Measurements from ENCODE around the gene IL22RA1. TPM values are rescaled to one million over a fixed set of nuclear protein-coding genes. Genes with fewer than 3 reads are reported as not detected.
A peak's percentile ranks its signal among the peaks of the same experiment; 100 is the strongest.

IL22RA1 gene
- total and polyA plus RNA-seq, 9 of the 15 experiments (the other 6 are each of a cell fraction or from before 2014, with no cell fraction given), result not detected

DNA sequence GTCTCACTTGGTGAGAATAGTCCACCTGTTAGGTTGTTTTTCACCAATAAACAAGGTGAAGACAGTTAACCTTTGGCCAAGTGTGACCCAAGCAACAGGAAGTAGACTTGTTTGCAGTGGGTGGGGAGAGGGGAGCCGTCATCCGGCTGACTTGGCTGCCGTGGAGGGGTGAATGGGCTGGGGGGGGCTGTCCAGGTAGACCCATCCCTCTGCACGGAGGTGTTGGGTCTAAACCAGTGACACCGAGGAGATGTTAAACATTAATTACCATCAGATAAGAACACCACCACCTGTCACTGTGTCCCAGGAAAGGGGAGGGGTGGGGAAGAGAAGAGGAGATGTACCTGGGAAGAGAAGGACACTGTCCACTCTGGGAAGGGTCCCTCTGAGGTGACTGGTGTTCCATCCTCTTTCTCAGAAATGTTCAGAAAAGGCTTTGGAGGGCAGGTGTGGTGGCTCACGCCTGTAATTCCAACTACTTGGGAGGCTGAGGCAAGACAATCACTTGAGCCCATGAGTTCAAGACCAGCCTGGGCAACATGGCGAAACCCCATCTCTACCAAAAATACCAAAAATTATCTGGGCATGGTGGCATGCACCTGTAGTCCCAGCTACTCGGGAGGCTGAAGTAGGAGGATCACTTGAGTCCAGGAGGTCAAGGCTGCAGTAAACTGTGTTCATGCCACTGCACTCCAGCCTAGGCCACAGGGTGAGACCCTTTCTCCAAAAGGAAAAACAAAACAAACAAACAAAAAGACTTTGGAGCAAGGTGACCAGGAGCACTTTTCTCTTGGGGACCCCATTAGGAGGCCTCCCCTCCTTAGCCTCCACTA, 24.3 kb downstream of the IL22RA1 start:
- ChIA-PET CTCF (ENCODE audit: low intra/inter-chr PET ratio) (no interaction called here), POLR2A (interaction anchor here (1.0 kb wide), 1 partner anchor 19 kb away, joined by 3 read pairs; no protein-coding TSS in a partner anchor)
- intact Hi-C loops (cut with micrococcal nuclease), result no loop called here
- no peak overlapping the region for H3K27ac ChIP-seq (ENCODE audit: extremely low read depth, low read depth, low read length)
- 2% methylated on average over 7 of the region's 8 CpGs for WGBS (ENCODE audit: insufficient coverage, low coverage, missing lambda C conversion rate)
- BruUV-seq (replicated peaks), result no TSS peak
- ATAC-seq, result no peak
- in situ Hi-C loops (cut with MboI), result no loop called here
- no peaks in the 10 kb centered on the region for H3K9me3 ChIP-seq (replicated peaks; ENCODE audit: control insufficient read depth, insufficient read depth, low read depth, low read length)
- H3K4me2 ChIP-seq (ENCODE audit: insufficient read depth, low read length), result no peak overlapping the region
- H3K9ac ChIP-seq (ENCODE audit: insufficient read depth in 1 of 2, low read depth in 2 of 2, low read length in 2 of 2), result no peak overlapping the region
- no peak for FAIRE-seq
- peaks cover 9% of the 10 kb centered on the region for H4K20me1 ChIP-seq (replicated peaks; ENCODE audit: control insufficient read depth, insufficient read depth, low read length)
- H3K27me3 ChIP-seq (ENCODE audit: control insufficient read depth in 2 of 2, insufficient read depth in 2 of 2, low read length in 2 of 2), result peaks cover 32 to 86% of the 10 kb centered on the region in 2 experiments
- no peaks in the 10 kb centered on the region for H3K79me2 ChIP-seq (ENCODE audit: control insufficient read depth, insufficient read depth, low read length)
- H2AFZ ChIP-seq (ENCODE audit: low read depth, low read length), result no peak overlapping the region
- H3K4me1 ChIP-seq (replicated peaks in 1 of 2; ENCODE audit: control insufficient read depth in 2 of 2, insufficient read depth in 2 of 2, low read length in 2 of 2), result no peaks in the 10 kb centered on the region; a peak in 1 of 5 replicates
- no peak for TF ChIP-seq RBM17 (IDR thresholded peaks at IDR 0.05; ENCODE audit: borderline replicate concordance, low read depth, low read length)
- no peaks in the 10 kb centered on the region for H3K36me3 ChIP-seq (ENCODE audit: control insufficient read depth, insufficient read depth, low read length)
- no peaks in the 10 kb centered on the region for H3K9me1 ChIP-seq (ENCODE audit: control insufficient read depth, insufficient read depth, low read length)
- H3K4me3 ChIP-seq, result no peak overlapping the region
- DNase-seq (ENCODE audit: extremely low read depth in 1 of 4, low spot score in 3 of 4), result no peak

DNA sequence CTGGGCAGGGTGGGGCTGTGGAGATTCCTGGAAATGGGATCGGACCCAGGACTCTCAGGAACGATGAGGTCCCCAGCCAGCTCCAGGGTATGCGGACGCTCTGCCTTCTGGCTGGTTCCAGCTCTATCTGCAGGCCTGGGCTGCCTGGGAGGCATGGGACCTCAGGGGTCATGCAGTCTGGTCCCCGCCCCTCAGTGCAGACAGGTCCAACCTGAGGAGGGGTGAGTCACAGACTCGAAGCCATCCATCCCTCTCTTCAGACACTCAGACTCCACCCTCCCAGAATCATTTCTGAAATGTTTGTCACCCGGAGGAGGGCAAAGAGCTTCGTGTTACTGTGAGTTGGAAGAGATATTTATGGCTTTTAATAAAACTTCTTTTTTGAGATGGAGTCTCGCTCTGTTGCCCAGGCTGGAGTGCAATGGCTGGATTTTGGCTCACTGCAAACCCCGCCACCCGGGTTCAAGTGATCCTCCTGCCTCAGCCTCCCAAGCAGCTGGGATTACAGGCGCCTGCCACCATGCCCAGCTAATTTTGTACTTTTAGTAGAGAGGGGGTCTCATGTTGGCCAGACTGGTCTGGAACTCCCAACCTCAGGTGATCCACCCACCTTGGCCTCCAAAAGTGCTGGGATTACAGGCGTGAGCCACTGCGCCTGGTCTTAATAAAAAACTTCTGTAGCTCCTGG, 25.1 kb downstream of the IL22RA1 start:
- H3K9me1 ChIP-seq (ENCODE audit: control insufficient read depth, insufficient read depth, low read length), result no peaks in the 10 kb centered on the region
- no peak overlapping the region for H3K4me3 ChIP-seq
- no peaks in the 10 kb centered on the region for H3K79me2 ChIP-seq (ENCODE audit: control insufficient read depth, insufficient read depth, low read length)
- ChIA-PET POLR2A (interaction anchor here (1.0 kb wide), 1 partner anchor 18 kb away, joined by 3 read pairs; no protein-coding TSS in a partner anchor), CTCF (ENCODE audit: low intra/inter-chr PET ratio) (no interaction called here)
- DNase-seq (ENCODE audit: extremely low read depth in 1 of 4, low spot score in 3 of 4) (no peak), ATAC-seq (peak; percentile 39; the same call in 1 of the 3 replicates), FAIRE-seq (no peak)
- peaks cover 34 to 86% of the 10 kb centered on the region in 2 experiments for H3K27me3 ChIP-seq (ENCODE audit: control insufficient read depth in 2 of 2, insufficient read depth in 2 of 2, low read length in 2 of 2)
- 6% methylated on average over 14 of the region's 14 CpGs for WGBS (ENCODE audit: insufficient coverage, low coverage, missing lambda C conversion rate)
- TF ChIP-seq ZNF696 (CRISPR knock-in tag; conservative IDR thresholded peaks at IDR 0.05) (no peak), RCOR1 (IDR thresholded peaks at IDR 0.05; ENCODE audit: borderline replicate concordance in 1 of 2, low read depth in 2 of 2, low read length in 2 of 2) (no peak), FOSL1 (tag; conservative IDR thresholded peaks at IDR 0.05) (0 out of 2 replicates have a peak, but pooled peaks have one; percentile 39), ZSCAN29 (IDR thresholded peaks at IDR 0.05) (no peak)
- TF ChIP-seq, protein P1, sequence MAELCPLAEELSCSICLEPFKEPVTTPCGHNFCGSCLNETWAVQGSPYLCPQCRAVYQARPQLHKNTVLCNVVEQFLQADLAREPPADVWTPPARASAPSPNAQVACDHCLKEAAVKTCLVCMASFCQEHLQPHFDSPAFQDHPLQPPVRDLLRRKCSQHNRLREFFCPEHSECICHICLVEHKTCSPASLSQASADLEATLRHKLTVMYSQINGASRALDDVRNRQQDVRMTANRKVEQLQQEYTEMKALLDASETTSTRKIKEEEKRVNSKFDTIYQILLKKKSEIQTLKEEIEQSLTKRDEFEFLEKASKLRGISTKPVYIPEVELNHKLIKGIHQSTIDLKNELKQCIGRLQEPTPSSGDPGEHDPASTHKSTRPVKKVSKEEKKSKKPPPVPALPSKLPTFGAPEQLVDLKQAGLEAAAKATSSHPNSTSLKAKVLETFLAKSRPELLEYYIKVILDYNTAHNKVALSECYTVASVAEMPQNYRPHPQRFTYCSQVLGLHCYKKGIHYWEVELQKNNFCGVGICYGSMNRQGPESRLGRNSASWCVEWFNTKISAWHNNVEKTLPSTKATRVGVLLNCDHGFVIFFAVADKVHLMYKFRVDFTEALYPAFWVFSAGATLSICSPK (IDR thresholded peaks at IDR 0.05; ENCODE audit: borderline replicate concordance), result no peak
- TF ChIP-seq, protein P2, sequence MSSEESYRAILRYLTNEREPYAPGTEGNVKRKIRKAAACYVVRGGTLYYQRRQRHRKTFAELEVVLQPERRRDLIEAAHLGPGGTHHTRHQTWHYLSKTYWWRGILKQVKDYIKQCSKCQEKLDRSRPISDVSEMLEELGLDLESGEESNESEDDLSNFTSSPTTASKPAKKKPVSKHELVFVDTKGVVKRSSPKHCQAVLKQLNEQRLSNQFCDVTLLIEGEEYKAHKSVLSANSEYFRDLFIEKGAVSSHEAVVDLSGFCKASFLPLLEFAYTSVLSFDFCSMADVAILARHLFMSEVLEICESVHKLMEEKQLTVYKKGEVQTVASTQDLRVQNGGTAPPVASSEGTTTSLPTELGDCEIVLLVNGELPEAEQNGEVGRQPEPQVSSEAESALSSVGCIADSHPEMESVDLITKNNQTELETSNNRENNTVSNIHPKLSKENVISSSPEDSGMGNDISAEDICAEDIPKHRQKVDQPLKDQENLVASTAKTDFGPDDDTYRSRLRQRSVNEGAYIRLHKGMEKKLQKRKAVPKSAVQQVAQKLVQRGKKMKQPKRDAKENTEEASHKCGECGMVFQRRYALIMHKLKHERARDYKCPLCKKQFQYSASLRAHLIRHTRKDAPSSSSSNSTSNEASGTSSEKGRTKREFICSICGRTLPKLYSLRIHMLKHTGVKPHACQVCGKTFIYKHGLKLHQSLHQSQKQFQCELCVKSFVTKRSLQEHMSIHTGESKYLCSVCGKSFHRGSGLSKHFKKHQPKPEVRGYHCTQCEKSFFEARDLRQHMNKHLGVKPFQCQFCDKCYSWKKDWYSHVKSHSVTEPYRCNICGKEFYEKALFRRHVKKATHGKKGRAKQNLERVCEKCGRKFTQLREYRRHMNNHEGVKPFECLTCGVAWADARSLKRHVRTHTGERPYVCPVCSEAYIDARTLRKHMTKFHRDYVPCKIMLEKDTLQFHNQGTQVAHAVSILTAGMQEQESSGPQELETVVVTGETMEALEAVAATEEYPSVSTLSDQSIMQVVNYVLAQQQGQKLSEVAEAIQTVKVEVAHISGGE (CRISPR knock-in tag; IDR thresholded peaks at IDR 0.05), result no peak
- H3K9me3 ChIP-seq (replicated peaks; ENCODE audit: control insufficient read depth, insufficient read depth, low read depth, low read length), result no peaks in the 10 kb centered on the region
- no peak overlapping the region for H2AFZ ChIP-seq (ENCODE audit: low read depth, low read length)
- no peak overlapping the region for H3K9ac ChIP-seq (ENCODE audit: insufficient read depth in 1 of 2, low read depth in 2 of 2, low read length in 2 of 2)
- BruUV-seq (replicated peaks), result no TSS peak
- H3K4me2 ChIP-seq (ENCODE audit: insufficient read depth, low read length), result no peak overlapping the region
- peaks cover 9% of the 10 kb centered on the region for H4K20me1 ChIP-seq (replicated peaks; ENCODE audit: control insufficient read depth, insufficient read depth, low read length)
- no peak overlapping the region for H3K27ac ChIP-seq (ENCODE audit: extremely low read depth, low read depth, low read length)
- in situ Hi-C loops (cut with MboI) (no loop called here), intact Hi-C loops (cut with micrococcal nuclease) (no loop called here)
- no peaks in the 10 kb centered on the region for H3K36me3 ChIP-seq (ENCODE audit: control insufficient read depth, insufficient read depth, low read length)
- no peaks in the 10 kb centered on the region; a peak in 1 of 5 replicates for H3K4me1 ChIP-seq (replicated peaks in 1 of 2; ENCODE audit: control insufficient read depth in 2 of 2, insufficient read depth in 2 of 2, low read length in 2 of 2)

Measured in K562 (cell line).